ENCODE results near the gene MEIKIN.
"Not testable (repeated sequence)": the region's sequence is repeated elsewhere in the genome, so short reads cannot be mapped to it uniquely, and the experiment has no call there.

The MEIKIN gene

GRCh38 chr5:131952301-131952857, 6.9 kb upstream of the MEIKIN start:
- Mint-ChIP-seq H3K4me1 (peaks cover 2% of the 10 kb centered on the region), H3K27me3 (no peaks in the 10 kb centered on the region), H3K27ac (no peak overlapping the region), H3K9me3 (no peaks in the 10 kb centered on the region), H3K4me3 (no peak overlapping the region)
- ATAC-seq (no peak), DNase-seq (no peak)

GRCh38 chr5:131950706-131951105, 5.2 kb upstream of the MEIKIN start:
- H3K27me3 Mint-ChIP-seq, result no peaks in the 10 kb centered on the region
- H3K9me3 Mint-ChIP-seq, result no peaks in the 10 kb centered on the region
- no peak overlapping the region for H3K27ac Mint-ChIP-seq
- no peak for ATAC-seq
- no peak overlapping the region for H3K4me3 Mint-ChIP-seq
- DNase-seq, result no peak
- H3K4me1 Mint-ChIP-seq, result no peaks in the 10 kb centered on the region

- no peaks in the 10 kb centered on the region for H3K4me1 Mint-ChIP-seq
- ATAC-seq (no peak), DNase-seq (no peak)
- no peaks in the 10 kb centered on the region for H3K9me3 Mint-ChIP-seq
- no peak overlapping the region for H3K27ac Mint-ChIP-seq
- no peaks in the 10 kb centered on the region for H3K27me3 Mint-ChIP-seq
- H3K4me3 Mint-ChIP-seq, result no peak overlapping the region
These were observed 2.0 kb upstream of the MEIKIN start for GRCh38 chr5:131947445-131947844.

- Mint-ChIP-seq H3K4me3 (no peak overlapping the region), H3K27me3 (no peaks in the 10 kb centered on the region), H3K9me3 (no peaks in the 10 kb centered on the region), H3K27ac (no peak overlapping the region), H3K4me1 (no peaks in the 10 kb centered on the region)
- ATAC-seq (peak; percentile 31), DNase-seq (no peak)
These were observed 537 bp downstream of the MEIKIN start for GRCh38 chr5:131944702-131945550.

- Mint-ChIP-seq H3K9me3 (no peaks in the 10 kb centered on the region), H3K27me3 (no peaks in the 10 kb centered on the region), H3K27ac (no peak overlapping the region), H3K4me1 (no peaks in the 10 kb centered on the region), H3K4me3 (no peak overlapping the region)
- no peak for ATAC-seq
- DNase-seq, result no peak
These were observed 1.5 kb downstream of the MEIKIN start for GRCh38 chr5:131943916-131944315.

- H3K27ac Mint-ChIP-seq, result no peak overlapping the region
- no peak overlapping the region for H3K4me3 Mint-ChIP-seq
- no peak for DNase-seq
- no peak for ATAC-seq
- no peaks in the 10 kb centered on the region for H3K9me3 Mint-ChIP-seq
- H3K27me3 Mint-ChIP-seq, result no peaks in the 10 kb centered on the region
- H3K4me1 Mint-ChIP-seq, result no peaks in the 10 kb centered on the region
These were observed 3.4 kb downstream of the MEIKIN start for GRCh38 chr5:131942016-131942415.

GRCh38 chr5:131939690-131940345, 5.6 kb downstream of the MEIKIN start:
- no peak overlapping the region for H3K27ac Mint-ChIP-seq
- no peaks in the 10 kb centered on the region for H3K27me3 Mint-ChIP-seq
- ATAC-seq (no peak), DNase-seq (no peak)
- H3K4me1 Mint-ChIP-seq, result no peaks in the 10 kb centered on the region
- H3K9me3 Mint-ChIP-seq, result no peaks in the 10 kb centered on the region
- H3K4me3 Mint-ChIP-seq, result no peak overlapping the region

GRCh38 chr5:131932235-131932634, 13.2 kb downstream of the MEIKIN start:
- no peak for ATAC-seq
- Mint-ChIP-seq H3K9me3 (peaks cover 25 to 38% of the 10 kb centered on the region in 2 donors), H3K27ac (no peak overlapping the region), H3K4me3 (no peak overlapping the region), H3K27me3 (no peaks in the 10 kb centered on the region), H3K4me1 (no peaks in the 10 kb centered on the region)
- DNase-seq, result no peak

- DNase-seq (no peak), ATAC-seq (no peak)
- Mint-ChIP-seq H3K4me1 (no peaks in the 10 kb centered on the region), H3K4me3 (no peak overlapping the region), H3K27ac (peak overlapping the region in 1 of 2 donors; percentile 6), H3K9me3 (peaks cover 36 to 47% of the 10 kb centered on the region in 2 donors), H3K27me3 (no peaks in the 10 kb centered on the region)
These were observed 16.5 kb downstream of the MEIKIN start for GRCh38 chr5:131928957-131929356.

- Mint-ChIP-seq H3K4me3 (no peak overlapping the region), H3K9me3 (peaks cover 36 to 47% of the 10 kb centered on the region in 2 donors), H3K27me3 (no peaks in the 10 kb centered on the region), H3K27ac (no peak overlapping the region), H3K4me1 (no peaks in the 10 kb centered on the region)
- no peak for ATAC-seq
- no peak for DNase-seq
These were observed 19.3 kb downstream of the MEIKIN start for GRCh38 chr5:131926168-131926567.

- ATAC-seq (no peak), DNase-seq (no peak)
- Mint-ChIP-seq H3K27ac (no peak overlapping the region), H3K27me3 (no peaks in the 10 kb centered on the region), H3K4me3 (no peak overlapping the region), H3K9me3 (peaks cover 0 to 8% of the 10 kb centered on the region in 2 donors), H3K4me1 (no peaks in the 10 kb centered on the region)
These were observed 29.0 kb downstream of the MEIKIN start for GRCh38 chr5:131916481-131916880.

GRCh38 chr5:131914472-131914871, 31.0 kb downstream of the MEIKIN start:
- H3K27ac Mint-ChIP-seq, result no peak overlapping the region
- peaks cover 6 to 10% of the 10 kb centered on the region in 2 donors for H3K9me3 Mint-ChIP-seq
- H3K4me1 Mint-ChIP-seq, result no peaks in the 10 kb centered on the region
- ATAC-seq (no peak), DNase-seq (no peak)
- no peaks in the 10 kb centered on the region for H3K27me3 Mint-ChIP-seq
- no peak overlapping the region for H3K4me3 Mint-ChIP-seq

GRCh38 chr5:131913603-131914002, 31.9 kb downstream of the MEIKIN start:
- Mint-ChIP-seq H3K4me1 (no peaks in the 10 kb centered on the region), H3K27ac (no peak overlapping the region), H3K9me3 (peaks cover 12 to 18% of the 10 kb centered on the region in 2 donors), H3K4me3 (no peak overlapping the region), H3K27me3 (no peaks in the 10 kb centered on the region)
- ATAC-seq (no peak), DNase-seq (no peak)

- Mint-ChIP-seq H3K4me1 (peaks cover 23% of the 10 kb centered on the region), H3K9me3 (peaks cover 58 to 63% of the 10 kb centered on the region in 2 donors), H3K27me3 (no peaks in the 10 kb centered on the region), H3K27ac (no peak overlapping the region), H3K4me3 (no peak overlapping the region)
- DNase-seq (no peak), ATAC-seq (no peak)
These were observed 38.8 kb downstream of the MEIKIN start for GRCh38 chr5:131906668-131907067.

GRCh38 chr5:131902266-131902665, 43.2 kb downstream of the MEIKIN start:
- peaks cover 47 to 75% of the 10 kb centered on the region in 2 donors for H3K9me3 Mint-ChIP-seq
- H3K27ac Mint-ChIP-seq, H3K27me3 Mint-ChIP-seq, H3K4me3 Mint-ChIP-seq, DNase-seq: not testable (repeated sequence)
- ATAC-seq, result peak; percentile 64
- H3K4me1 Mint-ChIP-seq, result peaks cover 30% of the 10 kb centered on the region

GRCh38 chr5:131899686-131900085, 45.8 kb downstream of the MEIKIN start:
- ATAC-seq, result no peak
- Mint-ChIP-seq H3K4me3 (no peak overlapping the region), H3K9me3 (peaks cover 50 to 84% of the 10 kb centered on the region in 2 donors), H3K4me1 (peaks cover 21% of the 10 kb centered on the region), H3K27me3 (no peaks in the 10 kb centered on the region), H3K27ac (no peak overlapping the region)
- DNase-seq, result no peak

Data from stimulated activated naive CD8-positive, alpha-beta T cell treated with anti-CD3 and anti-CD28 coated beads, Interleukin-15, amount 100 ng/mL, for 72 hours (primary cell).